ENCODE data around the gene IGFL1.

GRCh38 chr19:46265217-46265828 lies 35.8 kb downstream of the IGFL1 start:
- no peak for TF ChIP-seq RFX5 (IDR thresholded peaks at IDR 0.05; ENCODE audit: low read depth, low read length)
- no peak for TF ChIP-seq MXI1 (IDR thresholded peaks at IDR 0.05; ENCODE audit: borderline replicate concordance, low read depth, low read length)
- TF ChIP-seq ELK1 (IDR thresholded peaks at IDR 0.05; ENCODE audit: borderline replicate concordance, low read depth, low read length) = no peak
- TF ChIP-seq CTCF (conservative IDR thresholded peaks at IDR 0.05; ENCODE audit: low read depth, low read length) = peak; percentile 91
- TF ChIP-seq POLR2A (IDR thresholded peaks at IDR 0.05; ENCODE audit: low read depth, low read length) = no peak
- TF ChIP-seq SMC3 (IDR thresholded peaks at IDR 0.05; ENCODE audit: low read depth, low read length) = peak; percentile 80
- peak; percentile 85 for TF ChIP-seq RAD21 (IDR thresholded peaks at IDR 0.05; ENCODE audit: low read length)
- TF ChIP-seq USF2 (IDR thresholded peaks at IDR 0.05; ENCODE audit: low read depth, low read length) = no peak
- no peak for TF ChIP-seq FOS (IDR thresholded peaks at IDR 0.05; ENCODE audit: low read depth, low read length)
- peak; percentile 42; the same call in 1 of the 2 replicates for TF ChIP-seq MAZ (IDR thresholded peaks at IDR 0.05; ENCODE audit: borderline replicate concordance, low read depth, low read length)
- TF ChIP-seq BHLHE40 (IDR thresholded peaks at IDR 0.05; ENCODE audit: low read depth, low read length) = no peak
